ENCODE measurements around the gene TADA2A.
"Not testable (repeated sequence)": the region's sequence is repeated elsewhere in the genome, so short reads cannot be mapped to it uniquely, and the experiment has no call there.

Gene TADA2A

DNA sequence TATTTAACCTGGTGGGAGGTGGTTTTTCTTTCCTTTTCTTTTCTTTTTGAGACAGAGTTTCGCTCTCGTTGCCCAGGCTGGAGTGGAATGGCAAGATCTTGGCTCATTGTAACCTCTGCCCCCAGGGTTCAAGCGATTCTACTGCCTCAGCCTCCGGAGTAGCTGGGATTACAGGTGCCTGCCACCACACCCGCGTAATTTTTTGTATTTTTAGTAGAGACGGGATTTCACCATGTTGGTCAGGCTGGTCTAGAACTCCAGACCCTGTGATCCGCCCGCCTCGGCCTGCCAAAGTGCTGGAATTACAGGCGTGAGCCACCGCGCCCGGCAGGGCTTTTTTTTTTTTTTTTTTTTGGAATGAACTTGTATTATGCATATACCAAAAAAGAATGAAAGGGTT, 1.2 kb upstream of the TADA2A start:
- not testable (repeated sequence) for FAIRE-seq

DNA sequence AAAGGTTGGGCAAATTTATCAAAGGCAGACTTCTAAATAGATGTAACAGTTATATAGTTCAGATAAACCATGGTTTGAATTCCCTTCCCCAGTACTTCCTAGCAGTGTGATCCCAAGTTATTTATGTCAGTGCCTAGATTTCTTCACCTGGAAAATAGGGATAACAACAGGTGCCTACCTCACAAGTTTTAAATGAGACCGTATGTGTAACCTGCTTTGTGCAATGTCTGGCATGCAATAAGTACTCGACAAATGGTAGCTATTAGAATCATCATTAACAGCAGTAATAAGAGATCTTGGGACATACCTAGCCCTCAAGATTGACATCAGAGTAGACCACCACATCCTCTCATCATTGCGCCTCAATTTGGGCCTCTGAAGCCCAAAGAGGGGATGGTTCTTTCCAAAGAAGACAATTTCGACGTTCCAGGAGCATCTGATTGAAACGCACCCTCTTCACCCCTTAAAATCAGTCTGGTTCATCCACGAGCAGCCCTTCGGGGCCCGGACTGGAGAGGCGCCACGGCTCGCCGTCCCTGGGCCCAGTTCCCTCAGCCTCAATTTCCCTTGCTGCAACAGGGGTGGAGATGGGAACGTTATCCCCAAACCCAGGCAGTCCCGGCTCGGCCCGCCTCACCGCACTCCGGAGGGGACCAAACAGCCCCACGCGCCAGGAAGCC, 591 bp upstream of the TADA2A start:
- FAIRE-seq, result no peak

DNA sequence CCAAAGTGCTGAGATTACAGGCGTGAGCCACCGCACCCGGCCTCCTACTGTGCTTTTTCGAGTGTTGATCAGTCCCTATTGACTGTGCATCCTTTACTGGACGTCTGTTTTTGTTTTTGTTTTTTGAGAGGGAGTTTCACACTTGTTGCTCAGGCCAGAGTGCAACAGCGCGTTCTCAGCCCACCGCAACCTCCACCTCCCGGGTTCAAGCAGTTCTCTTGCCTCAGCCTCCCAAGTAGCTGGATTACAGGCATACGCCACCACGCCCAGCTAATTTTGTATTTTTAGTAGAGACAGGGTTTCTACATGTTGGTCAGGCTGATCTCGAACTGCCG, 1.4 kb downstream of the TADA2A start:
- not testable (repeated sequence) for FAIRE-seq

DNA sequence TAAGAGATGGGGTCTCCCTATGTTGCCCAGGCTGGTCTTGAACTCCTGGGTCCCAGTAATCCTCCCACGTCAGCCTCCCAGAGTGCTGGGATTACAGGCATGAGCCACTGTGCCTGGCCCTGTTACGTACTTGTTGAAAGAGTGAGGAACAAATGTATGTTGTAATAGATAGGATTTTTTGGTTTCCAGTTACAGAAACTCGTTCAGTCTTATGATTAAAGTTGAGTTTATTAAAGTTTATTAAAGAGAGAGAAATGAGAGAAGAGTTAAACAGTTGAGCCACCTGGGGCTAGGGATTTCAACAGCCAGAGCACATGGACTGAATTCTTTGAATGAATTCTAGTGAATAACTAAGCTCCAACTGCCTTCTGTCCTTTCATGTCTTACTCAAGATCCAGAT, 3.7 kb downstream of the TADA2A start:
- no peak for FAIRE-seq

DNA sequence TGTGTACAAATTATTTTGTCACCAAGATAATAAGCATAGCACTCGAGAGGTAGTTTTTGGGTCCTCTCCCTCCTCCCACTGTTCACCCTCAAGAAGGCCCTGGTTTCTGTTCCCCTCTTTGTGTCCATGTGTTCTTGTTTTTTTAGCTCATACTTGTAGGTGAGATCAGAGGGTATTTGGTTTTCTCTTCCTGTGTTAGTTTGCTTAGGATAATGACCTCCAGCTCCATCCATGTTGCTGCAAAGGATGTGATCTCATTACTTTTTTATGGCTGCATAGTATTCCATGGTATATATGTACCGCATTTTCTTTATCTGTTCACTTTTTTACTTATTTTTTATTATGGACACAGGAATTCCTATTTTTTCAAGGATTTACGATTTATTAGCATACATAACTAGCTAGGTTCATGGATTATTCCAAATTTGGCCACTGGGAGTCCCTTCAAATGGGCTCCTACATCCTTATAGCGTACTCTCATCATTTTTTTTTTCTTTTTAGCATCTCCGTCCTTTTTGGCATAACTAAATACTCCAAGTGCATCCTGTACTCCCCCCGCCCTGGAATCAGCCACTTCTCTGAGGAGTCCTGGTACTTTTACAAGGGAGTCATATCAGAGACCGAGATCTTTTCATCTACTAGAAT, 7.3 kb downstream of the TADA2A start:
- FAIRE-seq, result no peak

DNA sequence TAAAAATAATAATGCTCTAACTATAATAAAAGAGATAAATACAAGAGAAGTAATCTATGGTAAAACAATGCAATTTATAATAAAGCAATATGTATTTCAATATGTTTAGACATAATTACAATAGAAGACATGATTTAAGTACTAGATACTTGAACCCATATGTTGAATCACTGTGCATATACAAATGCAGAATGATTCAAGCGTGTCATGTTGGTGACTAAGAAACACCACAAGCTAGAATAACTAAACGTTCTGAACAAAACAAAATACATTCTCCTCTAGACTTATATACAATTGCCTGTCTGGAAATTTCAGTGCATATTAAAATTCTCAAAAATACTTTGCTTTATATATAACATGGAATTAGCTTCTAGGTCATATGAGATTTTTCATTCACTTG, 11.2 kb downstream of the TADA2A start:
- no peak for FAIRE-seq

DNA sequence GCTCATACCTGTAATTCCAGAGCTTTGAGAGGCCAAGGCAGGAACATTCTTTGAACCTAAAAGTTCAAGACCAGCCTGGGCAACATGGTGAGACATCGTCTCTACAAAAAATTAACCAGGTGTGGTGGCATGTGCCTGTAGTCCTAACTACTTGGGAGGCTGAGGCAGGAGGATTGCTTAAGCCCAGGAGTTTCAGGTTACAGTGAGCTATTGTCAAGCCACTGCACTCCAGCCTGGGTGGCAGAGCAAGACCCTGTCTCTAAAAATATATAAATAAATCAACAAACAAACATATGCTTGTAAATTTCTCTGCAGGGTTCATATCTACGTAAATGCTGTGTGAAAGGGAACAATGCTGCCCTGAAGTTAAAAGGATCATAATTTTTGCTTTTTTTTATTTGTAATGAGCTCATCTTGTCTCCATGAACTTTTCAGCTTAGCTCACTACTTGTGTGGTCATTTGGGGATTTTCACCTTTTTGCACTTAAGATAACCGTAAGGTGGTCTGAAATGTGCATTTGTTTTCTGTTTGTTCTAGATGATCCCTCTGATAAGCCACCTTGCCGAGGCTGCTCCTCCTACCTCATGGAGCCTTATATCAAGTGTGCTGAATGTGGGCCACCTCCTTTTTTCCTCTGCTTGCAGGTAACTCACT, 16.4 kb downstream of the TADA2A start:
- FAIRE-seq, result no peak

DNA sequence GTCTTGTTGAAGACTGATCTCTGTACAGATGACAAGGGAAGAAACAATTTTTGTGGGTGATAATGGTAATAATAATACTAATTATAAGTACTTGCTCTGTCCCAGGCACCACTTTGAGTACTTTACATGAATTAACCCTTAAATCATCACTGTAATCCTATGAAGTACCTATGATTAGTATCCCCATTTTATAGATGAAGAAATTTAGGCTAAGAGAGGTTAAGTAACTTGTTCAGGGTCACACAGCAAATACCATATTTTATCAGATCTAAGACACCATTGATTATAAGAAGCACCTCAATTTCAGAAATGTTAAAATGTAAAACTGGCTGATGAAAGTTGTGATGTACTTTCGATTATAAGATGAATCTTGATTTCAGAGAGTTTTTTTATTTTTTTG, 18.6 kb downstream of the TADA2A start:
- no peak for FAIRE-seq

DNA sequence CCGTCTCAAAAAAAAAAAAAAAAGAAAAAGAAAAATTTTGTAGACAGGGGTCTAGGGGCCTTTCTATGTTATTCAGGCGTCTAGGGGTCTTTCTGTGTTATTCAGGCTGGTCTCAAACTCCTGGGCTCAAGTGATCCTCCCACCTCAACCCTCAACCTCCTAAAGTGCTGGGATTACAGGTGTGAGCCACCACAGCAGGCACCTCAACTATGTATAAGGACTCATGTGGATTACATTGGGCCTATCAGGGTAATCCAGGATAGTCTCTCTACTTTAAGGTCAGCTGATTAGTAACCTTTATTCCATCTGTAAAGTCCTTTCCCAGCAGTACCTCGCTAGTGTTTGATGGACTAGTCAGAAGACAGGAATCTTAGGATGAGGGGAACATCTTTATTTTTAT, 22.4 kb downstream of the TADA2A start:
- FAIRE-seq, result no peak

DNA sequence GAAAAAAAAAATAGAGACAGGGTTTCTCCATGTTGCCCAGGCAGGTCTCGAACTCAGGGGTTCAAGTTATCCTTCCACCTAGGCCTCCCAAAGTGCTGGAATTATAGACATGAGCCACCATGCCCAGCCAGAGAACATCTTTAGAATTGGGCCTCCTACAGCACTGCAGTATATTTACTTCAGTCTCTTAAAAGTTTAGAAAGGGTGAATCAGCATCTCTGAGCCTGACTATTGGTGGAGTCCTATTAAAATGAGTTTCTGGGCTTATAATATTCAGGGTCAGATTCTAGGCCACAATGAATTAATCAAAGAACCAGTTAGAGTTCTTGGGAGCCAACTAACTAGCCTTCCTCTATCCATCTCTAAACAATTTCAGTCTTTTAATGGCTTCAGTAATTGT, 22.8 kb downstream of the TADA2A start:
- FAIRE-seq, result no peak

DNA sequence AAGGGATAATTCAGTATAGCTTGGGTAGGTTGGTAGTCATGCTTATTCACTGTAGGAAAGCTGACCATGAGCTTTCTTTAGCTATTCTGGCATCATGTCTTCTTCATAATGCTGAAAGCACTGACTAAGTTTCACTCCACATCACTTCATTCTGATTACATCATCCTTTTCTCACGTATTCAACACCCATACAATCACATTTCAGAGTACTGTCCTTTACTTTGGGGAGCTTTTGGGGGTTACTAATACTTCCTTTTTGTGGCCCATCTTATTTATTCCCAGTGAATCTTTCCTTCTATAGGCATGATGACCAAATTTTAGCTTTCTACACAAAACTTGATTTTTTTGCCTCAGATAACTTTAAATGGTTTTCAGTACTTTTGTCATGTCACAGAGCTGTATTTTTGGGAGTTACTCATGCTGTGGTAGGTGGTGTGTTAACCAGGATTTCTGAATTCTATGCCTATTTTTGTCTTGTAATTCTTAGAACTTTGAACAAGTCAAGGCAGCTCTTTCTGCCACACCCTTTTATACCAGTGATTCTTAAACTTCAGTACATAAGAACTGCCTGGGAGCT, 23.5 kb downstream of the TADA2A start:
- FAIRE-seq, result no peak

DNA sequence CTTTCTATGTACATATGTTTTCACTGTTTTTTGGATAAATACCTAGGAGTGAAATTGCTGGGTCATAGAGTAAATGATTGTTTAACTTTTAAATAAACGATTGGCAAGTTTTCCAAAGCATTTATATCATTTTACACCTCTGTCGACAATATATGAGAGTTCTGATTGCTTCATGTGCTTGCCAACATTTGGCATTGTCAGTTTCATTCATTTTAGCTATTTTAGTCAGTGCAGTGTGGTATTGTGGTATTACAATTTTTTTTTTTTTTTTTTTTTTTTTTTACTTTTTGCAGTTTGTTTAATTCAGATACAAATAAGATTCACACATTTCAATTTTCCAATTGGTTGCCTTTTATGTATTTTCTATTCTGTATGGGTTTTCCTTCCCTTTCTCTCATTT, 26.0 kb downstream of the TADA2A start:
- FAIRE-seq, result no peak

DNA sequence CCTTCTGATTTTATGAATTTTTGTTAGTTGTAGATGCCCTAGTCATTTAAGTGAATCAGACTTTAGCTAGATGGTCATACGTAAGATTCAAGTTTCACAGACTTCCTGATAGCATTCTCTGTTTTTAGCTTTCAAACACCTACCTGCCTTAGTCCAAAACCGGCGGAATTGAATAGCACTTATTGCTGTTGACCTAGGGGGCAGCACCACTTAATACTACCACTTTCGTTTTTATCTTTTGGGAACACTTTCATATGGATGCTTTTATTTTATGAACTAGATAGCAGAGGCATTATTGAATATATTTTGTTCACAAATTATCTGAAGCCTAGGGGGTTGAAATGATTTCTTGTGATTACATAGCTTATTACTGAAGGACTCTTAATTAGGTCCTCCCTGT, 31.5 kb downstream of the TADA2A start:
- FAIRE-seq, result no peak

DNA sequence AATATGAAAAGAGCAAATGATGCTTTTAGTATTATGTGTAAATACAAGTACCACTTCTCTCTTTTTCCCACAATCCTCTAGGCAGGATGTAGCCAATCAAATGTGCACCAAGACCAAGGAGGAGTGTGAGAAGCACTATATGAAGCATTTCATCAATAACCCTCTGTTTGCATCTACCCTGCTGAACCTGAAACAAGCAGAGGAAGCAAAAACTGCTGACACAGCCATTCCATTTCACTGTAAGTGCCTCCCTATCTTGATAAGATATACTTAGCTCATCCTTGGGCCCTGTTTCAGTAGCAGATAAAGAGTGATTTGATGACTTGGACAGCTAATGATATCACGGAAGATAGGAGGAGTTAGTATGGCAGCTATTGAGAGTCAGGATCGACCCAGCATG, 33.7 kb downstream of the TADA2A start:
- FAIRE-seq, result no peak

DNA sequence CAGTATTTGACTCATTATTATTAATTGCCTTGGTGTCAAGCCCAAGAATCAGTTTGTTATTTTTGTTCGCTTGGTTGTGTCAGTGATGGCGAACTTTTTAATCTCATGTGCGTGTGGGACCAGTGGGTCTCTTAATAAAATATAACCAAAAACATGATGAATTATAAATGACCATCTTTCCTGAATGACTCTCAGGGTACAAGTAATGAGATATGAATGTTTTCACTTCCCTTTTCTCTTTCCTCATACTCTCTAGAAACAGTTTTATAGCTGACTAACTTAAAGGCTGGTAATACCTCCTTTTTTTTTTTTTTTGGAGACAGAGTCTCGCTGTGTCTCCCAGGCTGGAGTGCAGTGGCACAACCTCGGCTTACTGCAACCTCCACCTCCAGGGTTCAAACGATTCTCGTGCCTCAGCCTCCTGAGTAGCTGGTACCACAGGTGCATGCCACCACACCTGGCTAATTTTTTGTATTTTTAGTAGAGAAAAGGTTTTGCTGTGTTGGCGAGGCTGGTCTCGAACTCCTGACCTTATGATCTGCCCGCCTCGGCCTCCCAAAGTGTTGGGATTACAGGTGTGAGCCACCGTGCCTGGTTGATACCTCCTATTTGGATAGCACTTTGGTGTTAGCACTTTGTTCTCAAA, 34.8 kb downstream of the TADA2A start:
- not testable (repeated sequence) for FAIRE-seq

DNA sequence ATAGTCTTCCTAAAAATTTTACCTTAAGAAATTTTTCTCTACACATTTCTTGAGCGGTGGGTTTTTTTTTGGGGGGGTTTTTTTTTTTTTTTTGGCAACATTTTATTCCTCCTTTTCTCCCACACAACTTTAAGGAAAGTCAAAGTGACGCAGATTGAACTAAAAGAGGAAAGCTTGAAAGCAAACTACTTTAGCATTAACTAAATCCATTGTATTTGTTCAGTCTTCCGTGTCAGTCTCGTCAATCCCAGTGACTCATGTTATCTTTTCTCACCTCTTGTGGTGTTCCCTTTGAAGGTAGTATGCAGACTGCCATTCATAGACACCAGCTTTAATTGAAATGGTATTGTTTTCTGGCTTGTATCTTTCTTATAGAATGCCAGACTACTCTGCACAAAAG, 39.3 kb downstream of the TADA2A start:
- no peak for FAIRE-seq

DNA sequence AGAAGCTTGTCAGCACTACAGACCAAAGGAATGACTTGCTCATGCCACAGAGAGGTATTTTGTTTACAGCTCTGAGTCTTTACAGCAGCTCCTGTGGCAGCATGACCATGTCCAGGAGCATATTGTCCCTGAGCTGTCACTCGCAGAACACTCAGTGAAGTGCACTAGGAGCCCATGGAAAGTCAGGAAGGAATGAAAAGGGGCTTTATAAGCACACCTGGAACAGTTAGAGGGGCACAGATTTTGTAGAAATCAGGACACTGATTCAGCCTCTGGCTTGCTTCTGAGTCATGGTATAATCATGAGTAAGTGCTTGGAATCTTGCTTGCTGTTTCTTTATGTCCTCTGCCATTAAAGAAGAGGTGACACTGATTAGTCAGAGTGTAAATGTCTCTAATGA, 41.0 kb downstream of the TADA2A start:
- FAIRE-seq, result no peak

DNA sequence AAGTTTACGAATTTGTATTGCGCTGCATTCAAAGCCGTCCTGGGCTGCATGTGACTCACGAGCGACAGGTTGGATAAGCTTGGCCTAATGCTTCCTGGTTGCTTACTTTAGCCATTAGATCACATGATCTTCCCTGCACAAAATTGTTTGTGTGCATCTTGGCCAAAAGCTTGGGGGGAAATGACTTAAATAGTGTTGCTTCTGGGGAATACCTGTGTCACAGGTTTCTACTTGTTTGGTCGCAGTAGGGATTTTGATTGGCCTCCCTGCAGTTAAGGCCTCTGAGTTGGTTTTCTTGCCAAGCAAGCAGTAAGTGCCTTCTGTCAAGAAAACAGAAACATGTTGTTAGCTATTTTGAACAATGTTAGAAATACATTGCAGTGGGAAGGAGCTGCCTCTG, 43.4 kb downstream of the TADA2A start:
- FAIRE-seq, result no peak

DNA sequence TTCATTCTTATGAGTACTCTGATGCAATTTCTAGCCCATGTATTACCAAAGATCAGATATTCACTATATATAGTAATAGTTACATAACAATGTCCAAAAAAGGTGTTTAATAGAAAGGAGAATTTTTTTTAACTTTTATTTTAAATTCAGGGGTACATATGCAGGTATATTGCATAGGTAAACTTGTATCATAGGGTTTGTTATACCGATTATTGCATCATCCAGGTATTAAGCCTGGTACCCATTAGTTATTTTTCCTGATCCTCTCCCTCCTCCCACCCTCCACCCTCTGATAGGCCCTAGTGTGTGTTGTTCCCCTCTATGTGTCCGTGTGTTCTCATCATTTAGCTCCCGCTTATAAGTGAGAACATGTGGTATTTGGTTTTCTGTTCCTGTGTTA, 51.1 kb downstream of the TADA2A start:
- not testable (repeated sequence) for FAIRE-seq

DNA sequence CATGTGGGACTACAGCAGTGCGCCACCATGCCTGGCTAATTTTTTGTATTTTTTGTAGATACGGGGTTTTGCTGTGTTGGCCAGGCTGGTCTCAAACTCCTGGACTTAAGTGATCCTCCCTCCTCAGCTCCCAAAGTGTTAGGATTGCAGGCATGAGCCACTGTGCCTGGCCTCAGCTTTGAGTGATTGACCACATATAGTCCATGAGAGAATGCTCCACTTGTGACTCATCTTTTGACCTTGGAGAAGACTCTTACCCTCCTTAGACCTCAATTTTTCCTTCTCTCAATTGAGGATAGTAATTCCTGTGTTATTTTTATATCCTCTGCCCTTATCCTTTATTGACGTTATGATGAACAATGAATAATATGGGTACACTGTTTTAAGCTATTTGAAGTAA, 52.1 kb downstream of the TADA2A start:
- no peak for FAIRE-seq

DNA sequence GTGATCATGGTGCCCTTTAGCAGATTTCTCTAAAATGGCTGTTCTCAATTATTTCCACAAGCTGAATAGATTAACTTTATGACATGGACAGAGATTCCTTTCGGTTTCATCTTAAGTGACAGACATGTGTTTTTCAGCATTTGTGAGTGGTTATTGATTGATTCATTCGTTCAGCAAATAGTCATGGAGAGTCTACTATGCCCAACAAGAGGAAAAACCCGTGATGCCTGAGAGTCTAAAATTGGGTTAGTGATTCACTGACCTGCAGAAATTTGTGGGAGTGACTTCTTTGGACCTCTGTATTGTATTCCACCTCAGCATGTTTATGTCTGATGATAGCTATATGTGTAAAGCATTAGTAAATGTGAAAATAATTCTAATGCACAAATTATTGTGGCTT, 55.0 kb downstream of the TADA2A start:
- FAIRE-seq, result no peak

DNA sequence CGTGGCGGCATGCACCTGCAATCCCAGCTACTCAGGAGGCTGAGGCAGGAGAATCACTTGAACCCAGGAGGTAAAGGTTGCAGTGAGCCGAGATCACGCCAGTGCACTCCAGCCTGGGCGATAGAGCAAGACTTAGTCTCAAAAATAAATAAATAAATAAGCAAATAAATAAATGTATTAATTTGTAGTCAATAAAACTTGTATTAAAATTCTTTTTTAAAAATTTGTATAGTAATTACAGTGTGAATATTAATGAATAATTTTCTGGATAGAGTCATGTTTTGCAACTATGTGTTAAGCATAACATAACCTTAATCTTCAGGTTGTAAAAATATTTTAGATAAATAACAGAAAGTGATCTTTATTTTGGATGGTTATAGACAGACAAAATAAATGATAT, 55.8 kb downstream of the TADA2A start:
- FAIRE-seq, result no peak

DNA sequence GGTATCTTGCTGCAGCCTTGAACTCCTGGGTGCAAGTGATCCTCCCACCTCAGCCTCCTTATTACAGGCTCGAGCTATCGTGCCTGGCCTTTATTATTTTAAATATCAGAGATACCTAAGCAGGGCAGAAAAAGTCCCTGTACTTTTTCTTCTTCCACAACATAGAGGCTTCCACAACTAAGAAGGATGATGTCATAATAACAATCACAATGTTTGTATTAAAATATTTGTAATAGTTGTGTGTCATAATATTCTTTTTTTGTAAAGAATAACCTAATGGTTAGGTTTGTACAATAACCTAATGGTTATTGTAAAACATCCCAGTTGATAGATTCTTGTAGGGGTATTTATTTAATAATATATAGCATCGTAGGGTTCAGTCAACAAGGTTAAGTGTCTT, 56.4 kb downstream of the TADA2A start:
- FAIRE-seq, result no peak

DNA sequence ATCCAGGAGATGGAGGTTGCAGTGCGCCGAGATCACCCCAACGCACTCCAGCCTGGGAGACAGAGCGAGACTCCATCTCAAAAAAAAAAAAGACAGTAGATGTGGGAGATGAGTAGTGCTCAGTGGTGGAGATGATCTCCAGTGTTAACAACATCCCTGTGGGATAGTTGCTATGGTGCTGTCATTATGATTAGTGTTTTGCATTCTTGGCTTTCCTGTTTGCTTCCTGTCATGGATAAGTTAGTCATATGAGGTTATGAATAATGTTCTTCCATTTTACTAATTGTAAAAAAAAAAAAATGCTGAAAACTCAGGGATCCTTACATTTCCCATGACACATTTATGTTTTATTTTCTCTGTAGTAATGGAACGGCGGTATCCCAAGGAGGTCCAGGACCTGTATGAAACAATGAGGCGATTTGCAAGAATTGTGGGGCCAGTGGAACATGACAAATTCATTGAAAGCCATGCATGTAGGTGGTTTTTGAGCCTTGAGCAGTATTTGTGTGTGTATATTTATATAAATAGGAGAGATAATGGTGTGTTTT, 58.5 kb downstream of the TADA2A start:
- FAIRE-seq, result no peak
